ENCODE results near the gene TMEM209. TPM values are rescaled to one million over a fixed set of nuclear protein-coding genes. Genes with fewer than 3 reads are reported as not detected.

TMEM209 gene
- polyA plus RNA-seq, 2 of the 4 experiments (the other 2 are of a cell fraction): 12.8 to 36.6 TPM

DNA sequence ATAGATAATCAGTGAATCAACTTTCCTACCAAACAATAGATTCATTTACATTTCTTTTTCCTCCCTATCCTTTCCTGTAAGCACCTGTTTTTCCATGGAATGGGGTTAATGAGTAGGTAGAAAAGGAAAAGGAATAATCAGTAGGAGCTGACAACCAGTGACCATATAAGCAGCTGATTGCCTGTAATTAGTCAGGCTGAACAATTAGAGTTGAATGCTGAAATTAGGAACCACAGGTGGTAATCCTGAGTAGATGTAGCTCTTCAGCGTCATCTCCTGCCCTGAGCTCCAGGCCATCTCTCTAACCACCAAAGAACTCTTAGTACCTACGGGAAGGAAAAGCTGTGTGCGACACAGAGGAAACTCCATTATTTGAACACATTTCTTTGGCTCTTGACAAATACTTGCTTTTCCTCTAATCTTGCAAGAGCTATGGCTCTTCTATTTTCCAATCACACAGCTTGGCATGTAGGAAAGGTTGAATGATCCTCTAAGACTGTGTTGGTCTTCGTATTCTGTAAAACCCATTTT is 71.0 kb downstream of the TMEM209 start:
- FAIRE-seq: no peak
- no peak overlapping the region for H3K27ac ChIP-seq
- peaks cover 6% of the 10 kb centered on the region; the same call in 1 of the 3 replicates for H3K4me1 ChIP-seq
- TF ChIP-seq POLR2AphosphoS2 (conservative IDR thresholded peaks at IDR 0.05; ENCODE audit: low read length) (no peak), TFCP2L1 (CRISPR knock-in tag; IDR thresholded peaks at IDR 0.05) (no peak), PHF8 (IDR thresholded peaks at IDR 0.05; ENCODE audit: borderline replicate concordance, low read depth) (no peak), HOXB13 (CRISPR knock-in tag; IDR thresholded peaks at IDR 0.05; ENCODE audit: low read depth) (no peak), ZSCAN20 (CRISPR knock-in tag; IDR thresholded peaks at IDR 0.05) (no peak), SREBF2 (IDR thresholded peaks at IDR 0.05) (no peak), NFE2L2 (conservative IDR thresholded peaks at IDR 0.05; ENCODE audit: low read length) (no peak), HEYL (CRISPR knock-in tag; IDR thresholded peaks at IDR 0.05) (no peak), HDAC2 (IDR thresholded peaks at IDR 0.05) (no peak), RAD21 (conservative IDR thresholded peaks at IDR 0.05 in 1 of 2, IDR thresholded peaks at IDR 0.05 in 1 of 2) (no peak), RFX5 (IDR thresholded peaks at IDR 0.05) (no peak), HOXB5 (CRISPR knock-in tag; IDR thresholded peaks at IDR 0.05) (no peak), RARB (CRISPR knock-in tag; IDR thresholded peaks at IDR 0.05) (no peak), BHLHE40 (IDR thresholded peaks at IDR 0.05; ENCODE audit: low read depth, low read length) (no peak), ZC3H11A (IDR thresholded peaks at IDR 0.05) (no peak), HOXA7 (CRISPR knock-in tag; IDR thresholded peaks at IDR 0.05) (no peak)
- TF ChIP-seq, protein P1, sequence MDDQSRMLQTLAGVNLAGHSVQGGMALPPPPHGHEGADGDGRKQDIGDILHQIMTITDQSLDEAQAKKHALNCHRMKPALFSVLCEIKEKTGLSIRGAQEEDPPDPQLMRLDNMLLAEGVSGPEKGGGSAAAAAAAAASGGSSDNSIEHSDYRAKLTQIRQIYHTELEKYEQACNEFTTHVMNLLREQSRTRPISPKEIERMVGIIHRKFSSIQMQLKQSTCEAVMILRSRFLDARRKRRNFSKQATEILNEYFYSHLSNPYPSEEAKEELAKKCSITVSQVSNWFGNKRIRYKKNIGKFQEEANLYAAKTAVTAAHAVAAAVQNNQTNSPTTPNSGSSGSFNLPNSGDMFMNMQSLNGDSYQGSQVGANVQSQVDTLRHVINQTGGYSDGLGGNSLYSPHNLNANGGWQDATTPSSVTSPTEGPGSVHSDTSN (IDR thresholded peaks at IDR 0.05): no peak
- DNase-seq (ENCODE audit: low read depth in 1 of 2, low spot score in 1 of 2): no peak
- POLR2A ChIA-PET: no interaction called here
- no peak for ATAC-seq
- no peaks in the 10 kb centered on the region for H3K9me3 ChIP-seq
- H3K4me3 ChIP-seq: no peak overlapping the region
- CTCF ChIA-PET: interaction anchor here (1.2 kb wide), 1 partner anchor 25 kb away, joined by 4 read pairs; no protein-coding TSS in a partner anchor
- 97% methylated on average over 4 of the region's 4 CpGs for WGBS (ENCODE audit: missing lambda C conversion rate)
- H3K4me2 ChIP-seq: no peak overlapping the region

DNA sequence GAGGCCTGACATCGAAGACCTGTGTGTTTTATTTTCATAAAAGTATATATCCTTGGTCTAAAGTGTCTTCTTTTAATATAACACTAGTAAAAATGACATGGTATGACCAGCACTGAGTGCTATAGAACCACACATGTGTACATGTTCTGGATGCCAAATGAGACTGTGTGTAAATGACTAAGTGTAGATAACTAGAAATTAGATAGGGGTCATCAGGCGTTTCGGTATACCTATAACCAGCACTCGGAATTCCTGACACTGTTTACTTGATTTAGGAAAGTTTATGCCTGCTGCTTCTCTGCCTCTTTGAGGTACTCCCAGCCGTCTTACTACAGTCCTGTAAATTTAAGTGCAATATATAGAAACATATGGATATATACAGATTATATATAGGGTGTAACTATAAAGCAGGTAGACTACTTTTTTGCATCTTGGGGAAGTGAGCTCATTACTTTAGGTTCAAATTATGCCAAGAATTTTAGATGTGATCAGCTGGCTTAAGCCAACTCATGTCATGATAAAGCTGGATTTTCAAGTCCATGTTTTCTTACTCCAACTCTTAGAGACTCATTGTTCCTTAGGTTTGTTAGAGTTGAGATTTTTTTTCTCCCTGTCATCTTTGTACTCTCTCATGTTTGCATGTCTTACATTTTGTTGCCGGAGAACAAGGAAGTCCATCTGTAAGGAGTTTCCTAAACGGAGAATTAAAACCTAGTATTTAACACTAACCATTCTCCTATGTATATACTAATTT is 72.0 kb downstream of the TMEM209 start:
- DNase-seq (ENCODE audit: low read depth in 1 of 2, low spot score in 1 of 2) (no peak), FAIRE-seq (no peak), ATAC-seq (no peak)
- no peak overlapping the region for H3K27ac ChIP-seq
- H3K9me3 ChIP-seq: no peaks in the 10 kb centered on the region
- TF ChIP-seq RFX5 (IDR thresholded peaks at IDR 0.05): no peak
- TF ChIP-seq RCOR1 (IDR thresholded peaks at IDR 0.05; ENCODE audit: low read depth, low read length): no peak
- TF ChIP-seq HOXB5 (CRISPR knock-in tag; IDR thresholded peaks at IDR 0.05): no peak
- no peak for TF ChIP-seq JUN (IDR thresholded peaks at IDR 0.05)
- TF ChIP-seq, protein P2, sequence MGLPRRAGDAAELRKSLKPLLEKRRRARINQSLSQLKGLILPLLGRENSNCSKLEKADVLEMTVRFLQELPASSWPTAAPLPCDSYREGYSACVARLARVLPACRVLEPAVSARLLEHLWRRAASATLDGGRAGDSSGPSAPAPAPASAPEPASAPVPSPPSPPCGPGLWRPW (IDR thresholded peaks at IDR 0.05): no peak
- no peak for TF ChIP-seq MAZ (IDR thresholded peaks at IDR 0.05; ENCODE audit: borderline replicate concordance, low read depth, low read length)
- TF ChIP-seq POLR2A (IDR thresholded peaks at IDR 0.05; ENCODE audit: low read length): no peak
- no peak for TF ChIP-seq ZFP36 (IDR thresholded peaks at IDR 0.05; ENCODE audit: borderline replicate concordance, partially characterized antibody)
- TF ChIP-seq PHF8 (IDR thresholded peaks at IDR 0.05; ENCODE audit: borderline replicate concordance, low read depth): no peak
- TF ChIP-seq, protein P3, sequence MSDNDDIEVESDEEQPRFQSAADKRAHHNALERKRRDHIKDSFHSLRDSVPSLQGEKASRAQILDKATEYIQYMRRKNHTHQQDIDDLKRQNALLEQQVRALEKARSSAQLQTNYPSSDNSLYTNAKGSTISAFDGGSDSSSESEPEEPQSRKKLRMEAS (IDR thresholded peaks at IDR 0.05): no peak
- TF ChIP-seq CHD4 (IDR thresholded peaks at IDR 0.05; ENCODE audit: borderline replicate concordance): no peak
- TF ChIP-seq BHLHE40 (IDR thresholded peaks at IDR 0.05; ENCODE audit: low read depth, low read length): no peak
- no peak for TF ChIP-seq HEYL (CRISPR knock-in tag; IDR thresholded peaks at IDR 0.05)
- TF ChIP-seq MYC (IDR thresholded peaks at IDR 0.05; ENCODE audit: borderline replicate concordance, low read length): no peak
- no peak for TF ChIP-seq GATA3 (IDR thresholded peaks at IDR 0.05; ENCODE audit: borderline replicate concordance)
- TF ChIP-seq, protein P4, sequence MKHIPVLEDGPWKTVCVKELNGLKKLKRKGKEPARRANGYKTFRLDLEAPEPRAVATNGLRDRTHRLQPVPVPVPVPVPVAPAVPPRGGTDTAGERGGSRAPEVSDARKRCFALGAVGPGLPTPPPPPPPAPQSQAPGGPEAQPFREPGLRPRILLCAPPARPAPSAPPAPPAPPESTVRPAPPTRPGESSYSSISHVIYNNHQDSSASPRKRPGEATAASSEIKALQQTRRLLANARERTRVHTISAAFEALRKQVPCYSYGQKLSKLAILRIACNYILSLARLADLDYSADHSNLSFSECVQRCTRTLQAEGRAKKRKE (CRISPR knock-in tag; IDR thresholded peaks at IDR 0.05; ENCODE audit: low read depth): no peak
- TF ChIP-seq, protein P5, sequence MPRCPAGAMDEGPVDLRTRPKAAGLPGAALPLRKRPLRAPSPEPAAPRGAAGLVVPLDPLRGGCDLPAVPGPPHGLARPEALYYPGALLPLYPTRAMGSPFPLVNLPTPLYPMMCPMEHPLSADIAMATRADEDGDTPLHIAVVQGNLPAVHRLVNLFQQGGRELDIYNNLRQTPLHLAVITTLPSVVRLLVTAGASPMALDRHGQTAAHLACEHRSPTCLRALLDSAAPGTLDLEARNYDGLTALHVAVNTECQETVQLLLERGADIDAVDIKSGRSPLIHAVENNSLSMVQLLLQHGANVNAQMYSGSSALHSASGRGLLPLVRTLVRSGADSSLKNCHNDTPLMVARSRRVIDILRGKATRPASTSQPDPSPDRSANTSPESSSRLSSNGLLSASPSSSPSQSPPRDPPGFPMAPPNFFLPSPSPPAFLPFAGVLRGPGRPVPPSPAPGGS (IDR thresholded peaks at IDR 0.05): no peak
- no peak for TF ChIP-seq FOSB (CRISPR knock-in tag; IDR thresholded peaks at IDR 0.05)
- no peak for TF ChIP-seq JUNB (IDR thresholded peaks at IDR 0.05)
- H3K4me2 ChIP-seq: no peak overlapping the region
- ChIA-PET POLR2A (no interaction called here), CTCF (no interaction called here)
- WGBS (ENCODE audit: missing lambda C conversion rate): 89% methylated on average over 7 of the region's 7 CpGs
- H3K4me1 ChIP-seq: peaks cover 6% of the 10 kb centered on the region; the same call in 1 of the 3 replicates
- no peak overlapping the region for H3K4me3 ChIP-seq

Measured in A549 (cell line).